ENCODE measurements around the gene CTCF.

CTCF gene

GRCh38 chr16:67678354-67679023 is 116.2 kb downstream of the CTCF start:
- POLR2A ChIA-PET: interaction anchor here (0.6 kb wide), 1 partner anchor 616 kb away, joined by 3 read pairs; no protein-coding TSS in a partner anchor
- H3K36me3 ChIP-seq (ENCODE audit: control insufficient read depth in 4 of 4, insufficient read depth in 4 of 4, low read length in 3 of 4): peaks cover 6 to 21% (median 13%) of the 10 kb centered on the region in 4 experiments
- 97% methylated on average over 10 of the region's 12 CpGs for WGBS (ENCODE audit: insufficient coverage)

GRCh38 chr16:67679935-67680897 is 117.9 kb downstream of the CTCF start:
- no peaks in the 10 kb centered on the region for H3K27me3 ChIP-seq (replicated peaks in 2 of 5; ENCODE audit: control insufficient read depth in 4 of 5, insufficient read depth in 5 of 5, low read length in 4 of 5)
- peaks cover 6 to 33% (median 22%) of the 10 kb centered on the region in 4 experiments for H3K36me3 ChIP-seq (ENCODE audit: control insufficient read depth in 4 of 4, insufficient read depth in 4 of 4, low read length in 3 of 4)
- DNase-seq: no peak
- 100% methylated on average over 4 of the region's 10 CpGs for WGBS (ENCODE audit: insufficient coverage)
- peaks cover 0 to 3% (median 1%) of the 10 kb centered on the region in 4 experiments for H3K4me1 ChIP-seq (ENCODE audit: control extremely low read depth in 1 of 4, control insufficient read depth in 4 of 4, insufficient read depth in 4 of 4, low read length in 3 of 4)
- ChIA-PET CTCF (interaction anchor here (1.4 to 3.9 kb wide), 3 partner anchors 7 to 187 kb away, joined by 3 to 15 read pairs (median 6); no protein-coding TSS in a partner anchor), POLR2A (no interaction called here)
- H3K4me3 ChIP-seq (ENCODE audit: control insufficient read depth in 1 of 7, extremely low read depth in 1 of 7, insufficient read depth in 4 of 7, low read depth in 2 of 7, low read length in 6 of 7): no peak overlapping the region
- H3K27ac ChIP-seq (ENCODE audit: insufficient read depth in 1 of 2, low read depth in 1 of 2, low read length in 2 of 2, poor library complexity in 1 of 2, severe bottlenecking in 2 of 2): no peak overlapping the region
- no peaks in the 10 kb centered on the region for H3K9me3 ChIP-seq (ENCODE audit: control extremely low read depth in 1 of 5, control insufficient read depth in 4 of 5, insufficient read depth in 2 of 5, low read depth in 1 of 5, low read length in 4 of 5)

More at GRCh38 chr16:67678354-67679023, 116.2 kb downstream of the CTCF start:
- no peaks in the 10 kb centered on the region for H3K27me3 ChIP-seq (replicated peaks in 2 of 5; ENCODE audit: control insufficient read depth in 4 of 5, insufficient read depth in 5 of 5, low read length in 4 of 5)
- no peaks in the 10 kb centered on the region for H3K9me3 ChIP-seq (ENCODE audit: control extremely low read depth in 1 of 5, control insufficient read depth in 4 of 5, insufficient read depth in 2 of 5, low read depth in 1 of 5, low read length in 4 of 5)
- H3K27ac ChIP-seq (ENCODE audit: insufficient read depth in 1 of 2, low read depth in 1 of 2, low read length in 2 of 2, poor library complexity in 1 of 2, severe bottlenecking in 2 of 2): no peak overlapping the region
- no peak for DNase-seq
- no peak overlapping the region for H3K4me3 ChIP-seq (ENCODE audit: control insufficient read depth in 1 of 7, extremely low read depth in 1 of 7, insufficient read depth in 4 of 7, low read depth in 2 of 7, low read length in 6 of 7)
- H3K4me1 ChIP-seq (ENCODE audit: control extremely low read depth in 1 of 4, control insufficient read depth in 4 of 4, insufficient read depth in 4 of 4, low read length in 3 of 4): peaks cover 3 to 14% (median 13%) of the 10 kb centered on the region in 4 experiments
- CTCF ChIA-PET: interaction anchor here (1.0 to 1.2 kb wide), 2 partner anchors 138 to 162 kb away, joined by 3 read pairs; no protein-coding TSS in a partner anchor

GRCh38 chr16:67683767-67684166 is 121.4 kb downstream of the CTCF start:
- Histone ChIP-seq H3K27me3 (replicated peaks in 2 of 5; ENCODE audit: control insufficient read depth in 4 of 5, insufficient read depth in 5 of 5, low read length in 4 of 5) (no peaks in the 10 kb centered on the region), H3K9me3 (ENCODE audit: control extremely low read depth in 1 of 5, control insufficient read depth in 4 of 5, insufficient read depth in 2 of 5, low read depth in 1 of 5, low read length in 4 of 5) (no peaks in the 10 kb centered on the region), H3K4me3 (ENCODE audit: control insufficient read depth in 1 of 7, extremely low read depth in 1 of 7, insufficient read depth in 4 of 7, low read depth in 2 of 7, low read length in 6 of 7) (no peak overlapping the region), H3K36me3 (ENCODE audit: control insufficient read depth in 4 of 4, insufficient read depth in 4 of 4, low read length in 3 of 4) (peaks cover 6 to 32% (median 25%) of the 10 kb centered on the region in 4 experiments), H3K27ac (ENCODE audit: insufficient read depth in 1 of 2, low read depth in 1 of 2, low read length in 2 of 2, poor library complexity in 1 of 2, severe bottlenecking in 2 of 2) (no peak overlapping the region), H3K4me1 (ENCODE audit: control extremely low read depth in 1 of 4, control insufficient read depth in 4 of 4, insufficient read depth in 4 of 4, low read length in 3 of 4) (no peaks in the 10 kb centered on the region)
- CTCF ChIA-PET: interaction anchor here (0.7 to 3.9 kb wide), 3 partner anchors 11 to 181 kb away, joined by 3 to 15 read pairs (median 3); no protein-coding TSS in a partner anchor
- WGBS (ENCODE audit: insufficient coverage): no CpG with 5 or more reads among the region's 4 CpGs
- no peak for DNase-seq
- POLR2A ChIA-PET: no interaction called here

- H3K27ac ChIP-seq (ENCODE audit: insufficient read depth in 1 of 2, low read depth in 1 of 2, low read length in 2 of 2, poor library complexity in 1 of 2, severe bottlenecking in 2 of 2): no peak overlapping the region
These were observed 123.2 kb downstream of the CTCF start for GRCh38 chr16:67685388-67686112.

More at GRCh38 chr16:67685388-67686112, 123.2 kb downstream of the CTCF start:
- CTCF ChIA-PET: interaction anchor here (1.8 kb wide), 1 partner anchor 13 kb away, joined by 5 read pairs; no protein-coding TSS in a partner anchor
- POLR2A ChIA-PET: interaction anchor here (0.5 kb wide), 1 partner anchor 243 kb away, joined by 3 read pairs; no protein-coding TSS in a partner anchor
- no peak overlapping the region for H3K4me3 ChIP-seq (ENCODE audit: control insufficient read depth in 1 of 7, extremely low read depth in 1 of 7, insufficient read depth in 4 of 7, low read depth in 2 of 7, low read length in 6 of 7)
- no peaks in the 10 kb centered on the region for H3K9me3 ChIP-seq (ENCODE audit: control extremely low read depth in 1 of 5, control insufficient read depth in 4 of 5, insufficient read depth in 2 of 5, low read depth in 1 of 5, low read length in 4 of 5)
- no peaks in the 10 kb centered on the region for H3K27me3 ChIP-seq (replicated peaks in 2 of 5; ENCODE audit: control insufficient read depth in 4 of 5, insufficient read depth in 5 of 5, low read length in 4 of 5)
- DNase-seq: no peak
- 98% methylated on average over 12 of the region's 17 CpGs for WGBS (ENCODE audit: insufficient coverage)
- H3K4me1 ChIP-seq (ENCODE audit: control extremely low read depth in 1 of 4, control insufficient read depth in 4 of 4, insufficient read depth in 4 of 4, low read length in 3 of 4): no peaks in the 10 kb centered on the region
- H3K36me3 ChIP-seq (ENCODE audit: control insufficient read depth in 4 of 4, insufficient read depth in 4 of 4, low read length in 3 of 4): peaks cover 6 to 32% (median 20%) of the 10 kb centered on the region in 4 experiments

Measured in common myeloid progenitor, CD34-positive (primary cell).